Measurements from ENCODE around the gene UTS2R.
"Not testable (repeated sequence)": the region's sequence is repeated elsewhere in the genome, so short reads cannot be mapped to it uniquely, and the experiment has no call there.

- TF ChIP-seq POLR2A (IDR thresholded peaks at IDR 0.05; ENCODE audit: low read length); GATA1 (IDR thresholded peaks at IDR 0.05; ENCODE audit: low read depth, low read length): not testable (repeated sequence)
Measured at GRCh38 chr17:82377294-82377693, 5.7 kb downstream of the UTS2R start.

Measured in erythroblast (primary cell).